A549 (cell line): ENCODE results near the gene ZBTB14. TPM values are rescaled to one million over a fixed set of nuclear protein-coding genes. Genes with fewer than 3 reads are reported as not detected.

ENCODE experiments used
- ATAC-seq, 2 experiments: fragments of 200-7000 bp in 1 of 2; fragments of >200 bp in 1 of 2; cut with Nextera tagmentation in 1 of 2; cut with Tn5 transposase in 1 of 2; 3 replicates each; pipeline versions ENCODE4 v1.8.0 to v1.9.1; 2018 to 2020; ENCODE audit warnings: mild to moderate bottlenecking in 1 of 2, moderate library complexity in 1 of 2
- CTCF ChIA-PET: fragments of 300-600 bp; sonication (Branson Sonifier 250); formaldehyde crosslinking; extraction: SDS; loops from one replicate; lab custom pipeline; 2021; ENCODE audit warnings: antibody characterized with exemption, inconsistent platforms; lab: Yijun Ruan, JAX
- POLR2A ChIA-PET: fragments of 350-600 bp; formaldehyde crosslinking; extraction: SDS; loops from one replicate; lab custom pipeline; 2021; ENCODE audit warnings: antibody characterized with exemption, inconsistent platforms; lab: Yijun Ruan, JAX
- DNase-seq, 2 experiments: peaks; one replicate each; pipeline versions ENCODE4 v3.0.0 to v3.0.0-alpha.2; 2011 to 2016; ENCODE audit warnings: low read depth in 1 of 2, low spot score in 1 of 2
- FAIRE-seq: peaks from 2 replicates; lab custom pipeline; 2011; peaks lifted over from hg19 to GRCh38; lab: Jason Lieb, UNC
- H3K27ac ChIP-seq, 2 experiments: fragments of >200 bp; sonication (Bioruptor Twin); formaldehyde crosslinking; 3 replicates each; pipeline ENCODE4 v1.5.1; 2016 to 2017
- H3K4me1 ChIP-seq: fragments of >200 bp; sonication (Bioruptor Twin); formaldehyde crosslinking; 3 replicates; pipeline ENCODE4 v1.6.1; 2016
- H3K4me2 ChIP-seq: fragments of >200 bp; sonication (Bioruptor Twin); formaldehyde crosslinking; 3 replicates; pipeline ENCODE4 v1.6.1; 2016
- H3K4me3 ChIP-seq: fragments of >200 bp; sonication (Bioruptor Twin); formaldehyde crosslinking; 3 replicates; pipeline ENCODE4 v1.5.1; 2016
- H3K9me3 ChIP-seq: fragments of >200 bp; sonication (Bioruptor Twin); formaldehyde crosslinking; 3 replicates; pipeline ENCODE4 v1.6.1; 2016
- CEBPB ChIP-seq, 2 experiments: fragments of >200 bp in 1 of 2; sonication (Bioruptor Twin) in 1 of 2; formaldehyde crosslinking in 1 of 2; IDR thresholded peaks; 2 replicates each; pipeline ENCODE4 v1.6.1; 2012 to 2016
- CHD4 ChIP-seq: fragments of 200-600 bp; sonication (generic); IDR thresholded peaks from 2 replicates; pipeline ENCODE4 v1.6.1; 2016; ENCODE audit warnings: antibody characterized with exemption, mild to moderate bottlenecking, borderline replicate concordance
- CTCF ChIP-seq: fragments of >200 bp; sonication (Bioruptor Twin); formaldehyde crosslinking; IDR thresholded peaks from 3 replicates; pipeline ENCODE4 v1.5.1; 2016
- EHF ChIP-seq: fragments of 250-450 bp; sonication (Bioruptor Pico); IDR thresholded peaks from 2 replicates; pipeline ENCODE4 v1.5.0; 2020; ENCODE audit warnings: mild to moderate bottlenecking
- EHMT2 ChIP-seq: fragments of 200-600 bp; sonication (generic); IDR thresholded peaks from 2 replicates; pipeline ENCODE4 v1.6.1; 2016; ENCODE audit warnings: antibody characterized with exemption, low read depth, mild to moderate bottlenecking, moderate library complexity
- HDAC2 ChIP-seq: fragments of 200-600 bp; sonication (generic); IDR thresholded peaks from 2 replicates; pipeline ENCODE4 v1.6.1; 2016
- HOXB5 ChIP-seq: fragments of 250-450 bp; sonication (Bioruptor Pico); IDR thresholded peaks from 2 replicates; pipeline ENCODE4 v1.5.0; 2020; ENCODE audit warnings: mild to moderate bottlenecking, moderate library complexity
- MYC ChIP-seq: IDR thresholded peaks from 2 replicates; pipeline ENCODE4 v1.6.1; 2012; ENCODE audit warnings: mild to moderate bottlenecking, inconsistent platforms, low read length, improper control_type of control experiment, borderline replicate concordance
- NPAS2 ChIP-seq: fragments of 250-450 bp; sonication (Bioruptor Pico); IDR thresholded peaks from 2 replicates; pipeline ENCODE4 v1.8.0; 2022; ENCODE audit warnings: mild to moderate bottlenecking, moderate library complexity, borderline replicate concordance
- RAD21 ChIP-seq, 2 experiments: fragments of >200 bp in 1 of 2; sonication (Bioruptor Twin) in 1 of 2; formaldehyde crosslinking in 1 of 2; IDR thresholded peaks in 1 of 2; conservative IDR thresholded peaks in 1 of 2; 2 replicates in 1 of 2; 3 replicates in 1 of 2; pipeline ENCODE4 v1.6.1; 2012 to 2018; ENCODE audit warnings: inconsistent platforms in 1 of 2
- TP53 ChIP-seq: fragments of 250-450 bp; sonication (Bioruptor Pico); IDR thresholded peaks from 2 replicates; pipeline ENCODE4 v1.5.0; 2021; ENCODE audit warnings: mild to moderate bottlenecking, moderate library complexity
- USF2 ChIP-seq: fragments of 450-650 bp; IDR thresholded peaks from 2 replicates; pipeline ENCODE4 v1.6.1; 2014; ENCODE audit warnings: antibody characterized with exemption
- ZFP36 ChIP-seq: fragments of 450-650 bp; IDR thresholded peaks from 2 replicates; pipeline ENCODE4 v1.6.1; 2014; ENCODE audit warnings: borderline replicate concordance; ENCODE audit not compliant: partially characterized antibody
- WGBS: methylation state at CpG from one replicate; pipeline ENCODE4 v1.1.6; 2017; ENCODE audit errors: missing lambda C conversion rate; 5-methylcytosine and 5-hydroxymethylcytosine counted together
- polyA plus RNA-seq, 4 experiments: library from polyadenylated mRNA; depleted of rRNA in 3 of 4; stranded (reverse); fragments of >200 nt; fragmentation: RNase III in 1 of 4; extraction: RNeasy Plus Mini Kit Qiagen cat#74134 plus additional on column Dnase treatment in 1 of 4; gene quantifications; 2 replicates in 3 of 4; 3 replicates in 1 of 4; pipeline ENCODE4 v1.2.3, GENCODE V29; 2011 to 2017
- TF ChIP-seq, protein P1 (sequence below): fragments of >200 bp; sonication (Bioruptor Twin); formaldehyde crosslinking; IDR thresholded peaks from 3 replicates; pipeline ENCODE4 v1.6.1; 2016

Gene ZBTB14
- polyA plus RNA-seq, 2 of the 4 experiments (the other 2 are of a cell fraction) = 7.1 to 23.4 TPM

DNA sequence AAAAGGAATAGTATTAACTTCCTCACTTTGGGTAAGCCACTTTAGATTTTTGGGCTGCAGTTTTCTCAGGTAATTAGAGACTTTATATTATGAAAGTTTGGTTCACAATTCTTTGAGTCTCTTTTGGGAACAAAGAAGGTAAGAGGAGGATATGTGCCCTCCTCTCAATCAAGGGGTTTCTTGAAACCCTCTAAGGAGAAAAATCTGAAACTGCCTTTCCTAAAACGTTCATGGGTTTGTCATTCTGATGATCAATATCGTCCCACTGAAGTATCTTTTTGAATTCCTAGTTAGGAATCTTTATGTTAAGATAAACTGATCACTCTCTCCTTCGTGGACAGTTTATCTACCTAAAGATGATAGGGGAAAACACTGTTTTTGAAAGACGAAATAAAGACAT is 56.1 kb downstream of the ZBTB14 start:
- H3K4me1 ChIP-seq = no peaks in the 10 kb centered on the region
- FAIRE-seq = no peak
- H3K4me2 ChIP-seq = peak overlapping the region; percentile 91
- TF ChIP-seq HDAC2 (no peak), MYC (no peak), CTCF (no peak), TP53 (no peak), NPAS2 (no peak), CHD4 (no peak), EHF (CRISPR knock-in tag) (no peak), USF2 (no peak), ZFP36 (no peak), HOXB5 (CRISPR knock-in tag) (no peak), RAD21 (conservative IDR thresholded peaks at IDR 0.05 in 1 of 2, IDR thresholded peaks at IDR 0.05 in 1 of 2) (no peak), CEBPB (IDR thresholded peaks at IDR 0.05) (no peak), EHMT2 (no peak)
- TF ChIP-seq, protein P1, sequence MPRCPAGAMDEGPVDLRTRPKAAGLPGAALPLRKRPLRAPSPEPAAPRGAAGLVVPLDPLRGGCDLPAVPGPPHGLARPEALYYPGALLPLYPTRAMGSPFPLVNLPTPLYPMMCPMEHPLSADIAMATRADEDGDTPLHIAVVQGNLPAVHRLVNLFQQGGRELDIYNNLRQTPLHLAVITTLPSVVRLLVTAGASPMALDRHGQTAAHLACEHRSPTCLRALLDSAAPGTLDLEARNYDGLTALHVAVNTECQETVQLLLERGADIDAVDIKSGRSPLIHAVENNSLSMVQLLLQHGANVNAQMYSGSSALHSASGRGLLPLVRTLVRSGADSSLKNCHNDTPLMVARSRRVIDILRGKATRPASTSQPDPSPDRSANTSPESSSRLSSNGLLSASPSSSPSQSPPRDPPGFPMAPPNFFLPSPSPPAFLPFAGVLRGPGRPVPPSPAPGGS = no peak
- TF ChIP-seq, all 56 proteins: peak for 0
- no peak overlapping the region; the same call in 2 of the 3 replicates for H3K4me3 ChIP-seq
- no peak overlapping the region for H3K27ac ChIP-seq
- ATAC-seq (no peak), DNase-seq (no peak)
- POLR2A ChIA-PET = interaction anchor here (2.1 kb wide), 1 partner anchor 57 kb away, joined by 8 read pairs; the partner anchor contains the start of gene ZBTB14
- H3K9me3 ChIP-seq = peaks cover 6% of the 10 kb centered on the region; the same call in 1 of the 3 replicates
- WGBS = 64% methylated on average over 4 of the region's 4 CpGs
- CTCF ChIA-PET = interaction anchor here (1.2 kb wide), 1 partner anchor 22 kb away, joined by 3 read pairs; no protein-coding TSS in a partner anchor

Other genes starting within 250 kb of the ZBTB14 start
- gene AKAIN1, start 98.5 kb downstream of the ZBTB14 start, polyA plus RNA-seq (2011; rRNA removed) = not detected in 2 replicates
- gene AKAIN1, start 98.5 kb downstream of the ZBTB14 start, polyA plus RNA-seq (2017; fragmentation: RNase III; extraction: RNeasy Plus Mini Kit Qiagen cat#74134 plus additional on column Dnase treatment) = not detected in 3 replicates
- 0.90 and 1.00 TPM in 2 replicates for gene EPB41L3, start 248.3 kb upstream of the ZBTB14 start, polyA plus RNA-seq (2011; rRNA removed)
- gene EPB41L3, start 248.3 kb upstream of the ZBTB14 start, polyA plus RNA-seq (2017; fragmentation: RNase III; extraction: RNeasy Plus Mini Kit Qiagen cat#74134 plus additional on column Dnase treatment) = 0.37 to 0.46 TPM (median 0.37 TPM) in 3 replicates